ELR (cell line): Measurements from ENCODE around the gene COL26A1.
"Not testable (repeated sequence)": the region's sequence is repeated elsewhere in the genome, so short reads cannot be mapped to it uniquely, and the experiment has no call there.

Source experiments
- DNase-seq: peaks from one replicate; pipeline ENCODE4 v3.0.0-alpha.2; 2015; ENCODE audit warnings: low read depth

Gene COL26A1

DNA sequence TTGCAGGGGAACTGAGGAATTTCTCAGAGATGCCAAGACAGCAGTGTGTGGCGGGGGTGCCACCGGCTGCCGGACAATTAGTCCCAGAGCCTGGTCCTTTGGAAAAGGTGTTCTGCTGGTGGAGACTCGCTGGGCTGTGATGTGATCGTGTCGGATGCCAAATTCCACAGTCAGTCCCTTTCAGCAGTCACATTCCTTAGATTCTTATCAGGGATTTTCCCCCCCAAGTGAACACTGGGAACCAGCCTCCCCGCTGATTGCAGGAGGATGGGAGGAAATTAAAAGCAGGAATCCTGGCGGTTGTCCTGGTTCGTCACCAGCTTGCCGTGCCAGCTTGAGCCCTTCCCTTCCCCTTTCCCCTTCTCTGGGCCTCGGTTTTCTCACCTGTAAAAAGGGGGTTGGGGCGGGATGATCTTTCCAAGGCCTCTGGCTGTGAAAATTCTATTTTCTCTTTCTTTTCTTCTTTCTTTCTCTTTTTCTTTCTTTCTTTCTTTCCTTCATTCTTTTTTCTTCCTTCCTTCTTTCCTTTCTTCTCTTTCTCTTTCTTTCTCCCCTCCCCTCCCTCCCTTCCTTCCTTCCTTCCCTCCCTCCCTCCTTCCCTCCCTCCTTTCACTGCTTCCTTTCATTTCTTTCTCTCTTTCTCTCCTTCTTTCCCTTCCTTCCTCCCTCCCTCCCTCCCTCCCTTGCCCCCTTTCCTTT lies 39.6 kb downstream of the COL26A1 start:
- peak; percentile 61 for DNase-seq

DNA sequence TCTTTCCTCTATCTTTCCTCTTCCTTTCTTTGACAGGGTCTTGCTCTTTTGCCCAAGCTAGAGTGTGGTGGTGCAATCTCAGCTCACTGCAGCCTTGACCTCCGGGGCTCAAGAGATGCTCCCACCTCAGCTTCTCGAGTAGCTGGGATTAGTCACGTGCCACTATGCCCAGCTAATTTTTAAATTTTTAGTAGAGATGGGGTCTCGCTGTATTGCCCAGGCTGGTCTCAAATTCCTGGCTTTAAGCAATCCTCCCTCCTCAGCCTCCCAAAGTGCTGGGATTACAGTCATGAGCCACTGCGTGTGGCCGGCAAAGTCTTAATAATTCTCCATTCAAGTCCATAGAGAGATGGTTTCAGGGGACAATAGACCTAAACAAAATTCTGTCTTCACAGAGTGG lies 40.2 kb downstream of the COL26A1 start:
- DNase-seq = no peak

GRCh38 chr7:101405474-101406067 lies 42.9 kb downstream of the COL26A1 start:
- no peak for DNase-seq

DNA sequence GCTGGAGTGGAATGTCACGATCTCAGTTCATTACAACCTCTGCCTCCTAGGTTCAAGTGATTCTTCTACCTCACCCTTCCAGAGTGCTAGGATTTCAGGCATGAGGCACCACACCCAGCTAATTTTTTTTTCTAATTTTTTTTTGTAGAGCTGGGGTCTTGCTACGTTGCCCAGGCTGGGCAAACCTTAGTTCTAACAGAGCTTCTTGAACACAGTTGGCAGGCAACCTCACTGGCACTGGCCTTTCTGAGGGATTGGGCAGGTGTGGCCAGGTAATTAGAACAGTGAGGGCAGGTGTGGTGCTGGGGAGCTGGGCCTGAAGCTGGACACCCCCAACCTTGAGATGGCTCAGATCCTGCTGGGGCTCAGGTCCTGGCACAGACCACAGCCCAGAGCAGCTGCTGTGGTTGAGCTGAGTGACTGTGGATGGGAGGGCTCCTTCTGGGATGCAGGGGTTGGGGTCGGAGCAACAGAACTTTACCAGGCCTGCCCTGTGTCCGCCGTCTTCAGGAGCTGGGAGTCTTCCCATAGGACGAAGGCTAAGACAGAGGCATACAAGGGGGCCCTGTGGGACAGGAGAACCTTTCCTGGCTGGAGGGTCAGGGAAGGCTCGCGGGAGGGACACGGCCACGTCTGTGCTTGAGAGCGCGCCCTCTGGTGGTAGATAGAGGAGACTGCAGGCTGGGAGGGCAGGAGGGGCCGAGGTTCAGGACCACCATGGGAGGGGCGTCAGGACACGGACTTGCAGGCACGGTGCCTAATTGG lies 48.2 kb downstream of the COL26A1 start:
- DNase-seq = peak; percentile 43

- DNase-seq = no peak
Observed at GRCh38 chr7:101411508-101411874, 48.8 kb downstream of the COL26A1 start.

DNA sequence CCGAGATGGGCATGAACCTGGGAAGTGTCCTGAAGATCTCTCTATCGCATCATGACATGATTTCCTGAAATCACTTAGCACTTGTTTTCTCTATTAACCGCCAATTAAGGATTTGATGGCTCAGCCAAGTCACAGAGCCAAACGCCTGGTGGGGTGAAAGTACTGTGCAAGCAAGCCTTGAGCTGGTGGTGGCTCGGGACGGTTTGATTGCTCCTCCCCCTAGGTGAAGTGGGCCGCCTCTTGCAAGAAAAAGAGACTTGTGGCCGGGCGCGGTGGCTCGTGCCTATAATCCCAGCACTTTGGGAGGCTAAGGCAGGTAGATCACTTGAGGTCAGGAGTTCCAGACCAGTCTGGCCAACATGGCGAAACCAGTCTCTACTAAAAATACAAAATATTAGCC lies 50.3 kb downstream of the COL26A1 start:
- DNase-seq = no peak

DNA sequence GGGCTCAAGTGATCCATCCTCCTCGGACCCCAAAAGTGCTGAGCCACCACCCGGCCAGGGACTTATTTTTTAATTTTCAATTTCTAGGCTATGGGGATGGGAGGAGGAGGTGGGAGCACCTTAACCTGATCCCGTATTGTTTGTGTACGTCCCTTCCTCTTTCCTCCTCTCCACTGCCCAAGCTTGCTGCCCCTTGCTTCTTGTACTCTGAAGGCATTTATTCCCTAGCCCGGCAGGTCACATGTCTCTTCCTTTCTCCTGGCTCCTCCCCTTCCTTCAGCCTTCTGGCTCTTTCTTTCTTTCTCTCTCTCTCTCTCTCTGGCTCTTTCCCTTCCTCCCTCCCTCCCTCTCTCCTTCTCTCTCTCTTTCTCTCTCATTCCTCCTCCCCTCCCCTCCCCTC lies 56.0 kb downstream of the COL26A1 start:
- no peak for DNase-seq

DNA sequence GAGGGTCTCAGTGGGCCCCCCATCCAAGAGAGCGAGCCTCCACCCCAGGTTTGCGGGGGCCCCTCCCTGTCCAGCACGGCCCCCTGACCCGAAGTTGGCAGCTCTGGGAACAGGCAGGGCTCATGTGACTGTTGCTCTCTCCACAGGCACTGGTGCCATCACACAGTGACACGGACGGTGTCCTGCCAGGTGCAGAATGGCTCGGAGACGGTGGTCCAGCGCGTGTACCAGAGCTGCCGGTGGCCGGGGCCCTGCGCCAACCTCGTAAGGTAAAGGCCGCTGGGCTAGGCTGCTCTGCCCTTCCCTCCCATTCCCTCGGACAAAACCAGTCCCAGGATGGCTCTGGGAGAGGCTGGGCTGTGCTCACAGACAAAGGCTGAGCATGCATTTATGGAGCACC lies 57.2 kb downstream of the COL26A1 start:
- no peak for DNase-seq

- DNase-seq = no peak
Observed at GRCh38 chr7:101420436-101420835, 57.8 kb downstream of the COL26A1 start.

DNA sequence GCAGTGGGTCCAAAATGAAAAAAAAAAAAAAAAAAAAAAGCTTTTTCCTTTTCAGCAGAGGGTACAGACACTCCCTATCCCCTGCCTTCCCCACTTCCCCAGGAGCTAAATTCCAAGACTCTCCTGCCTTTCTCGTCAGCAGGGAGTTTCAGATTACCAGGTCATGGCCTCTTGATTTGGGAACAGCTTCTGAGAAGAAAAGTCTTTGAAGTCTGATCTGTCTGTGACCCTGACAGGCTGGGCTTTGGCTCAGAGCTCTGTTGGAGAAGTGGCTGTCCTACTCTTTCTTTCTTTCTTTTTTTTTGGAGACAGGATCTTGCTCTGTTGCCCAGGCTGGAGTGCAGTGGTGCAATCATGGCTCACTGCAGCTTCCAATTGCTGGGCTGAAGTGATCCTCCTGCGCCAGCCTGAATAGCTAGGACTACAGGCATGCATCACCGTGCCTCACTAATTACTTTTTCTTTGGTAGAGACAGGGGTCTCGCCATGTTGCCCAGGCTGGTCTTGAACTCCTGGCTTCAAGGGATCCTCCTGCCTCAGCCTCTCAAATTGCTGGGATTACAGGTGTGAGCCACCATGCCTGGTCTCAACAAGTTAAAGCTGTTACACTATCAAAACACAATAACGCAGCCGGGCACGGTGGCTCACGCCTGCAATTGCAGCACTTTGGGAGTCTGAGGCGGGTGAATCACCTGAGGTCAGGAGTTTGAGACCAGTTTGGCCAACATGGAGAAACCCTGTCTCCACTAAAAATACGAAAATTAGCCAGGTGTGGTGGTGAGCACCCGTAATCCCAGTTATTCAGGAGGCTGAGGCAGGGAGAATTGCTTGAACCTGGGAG lies 59.9 kb downstream of the COL26A1 start:
- DNase-seq = no peak

GRCh38 chr7:101426303-101427011 lies 63.8 kb downstream of the COL26A1 start:
- no peak for DNase-seq

GRCh38 chr7:101428093-101428866 lies 65.6 kb downstream of the COL26A1 start:
- no peak for DNase-seq

GRCh38 chr7:101432316-101432715 lies 69.6 kb downstream of the COL26A1 start:
- no peak for DNase-seq

DNA sequence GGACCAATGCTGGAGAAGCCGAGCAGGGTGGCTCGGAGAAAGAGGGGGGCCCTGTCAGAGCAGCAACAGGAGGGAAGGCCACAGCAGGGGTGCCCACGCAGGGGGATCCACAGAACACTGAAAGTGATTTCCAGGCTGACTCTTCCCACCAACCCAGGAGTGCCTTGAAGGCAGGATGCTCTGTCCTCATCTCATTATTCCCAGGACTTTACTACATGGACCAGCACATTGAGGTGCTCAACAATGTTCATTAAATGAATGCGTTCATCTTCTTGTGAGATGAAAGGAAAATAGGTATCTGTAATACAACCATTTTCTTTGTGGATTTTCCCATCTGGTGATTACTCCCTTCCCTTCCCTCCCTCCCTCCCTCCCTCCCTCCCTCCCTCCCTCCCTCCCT lies 71.0 kb downstream of the COL26A1 start:
- DNase-seq = no peak

DNA sequence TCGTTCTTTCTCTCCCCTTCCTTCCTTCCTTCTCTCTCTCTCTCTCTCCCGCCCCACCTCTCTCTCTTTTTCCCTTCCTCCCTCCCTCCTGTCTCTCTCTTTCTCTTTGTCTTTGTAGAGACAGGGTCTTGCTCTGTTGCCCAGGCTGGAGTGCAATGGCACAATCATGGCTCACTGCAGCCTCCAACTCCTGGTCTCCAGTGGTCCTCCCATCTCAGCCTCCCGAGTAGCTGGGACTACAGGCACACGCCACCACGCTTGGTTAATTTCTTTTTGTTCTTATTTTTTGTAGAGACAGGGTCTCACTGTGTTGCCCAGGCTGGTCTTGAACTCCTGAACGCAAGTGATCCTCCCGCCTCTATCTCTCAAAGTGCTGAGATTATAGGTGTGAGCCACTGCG lies 71.5 kb downstream of the COL26A1 start:
- not testable (repeated sequence) for DNase-seq

DNA sequence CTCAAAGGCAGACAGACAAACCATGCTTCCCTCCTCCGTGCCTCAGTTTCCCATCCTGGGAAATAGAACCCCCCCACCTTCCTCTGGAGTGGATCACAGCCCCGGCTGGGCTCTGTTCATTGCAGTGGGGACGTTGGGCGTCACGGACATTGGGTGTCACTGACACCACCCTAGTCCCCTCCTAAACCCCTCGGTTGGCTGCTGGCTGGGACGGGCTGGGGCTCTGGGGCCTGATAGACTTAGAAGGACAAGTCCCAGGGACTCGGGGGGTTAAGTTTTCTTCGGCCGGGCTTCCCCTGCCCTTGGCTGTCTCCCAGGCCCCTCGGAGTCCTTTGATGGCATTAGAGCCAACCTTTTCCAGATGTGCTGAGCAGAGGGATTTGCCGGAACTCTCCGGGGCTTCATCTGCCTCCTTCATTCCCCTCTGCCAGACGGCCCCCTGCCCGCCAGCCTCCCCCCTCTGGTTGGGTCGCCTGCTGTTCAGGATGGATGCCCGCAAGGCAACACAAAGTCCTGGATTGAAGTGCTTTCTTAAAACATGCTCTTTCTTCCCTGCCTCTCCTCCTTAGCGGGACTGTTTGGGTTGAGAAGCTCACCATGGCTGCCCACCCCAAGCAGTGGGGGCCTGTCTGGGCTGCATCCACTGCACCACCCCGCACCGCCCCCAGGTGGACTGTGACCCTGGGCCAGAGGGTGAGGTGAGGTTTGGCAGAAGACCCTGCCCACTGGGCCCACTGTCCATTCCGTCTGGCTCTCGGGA lies 73.0 kb downstream of the COL26A1 start:
- DNase-seq = no peak

- no peak for DNase-seq
Observed at GRCh38 chr7:101436221-101436735, 73.6 kb downstream of the COL26A1 start.

GRCh38 chr7:101436857-101437576 lies 74.3 kb downstream of the COL26A1 start:
- no peak for DNase-seq

DNA sequence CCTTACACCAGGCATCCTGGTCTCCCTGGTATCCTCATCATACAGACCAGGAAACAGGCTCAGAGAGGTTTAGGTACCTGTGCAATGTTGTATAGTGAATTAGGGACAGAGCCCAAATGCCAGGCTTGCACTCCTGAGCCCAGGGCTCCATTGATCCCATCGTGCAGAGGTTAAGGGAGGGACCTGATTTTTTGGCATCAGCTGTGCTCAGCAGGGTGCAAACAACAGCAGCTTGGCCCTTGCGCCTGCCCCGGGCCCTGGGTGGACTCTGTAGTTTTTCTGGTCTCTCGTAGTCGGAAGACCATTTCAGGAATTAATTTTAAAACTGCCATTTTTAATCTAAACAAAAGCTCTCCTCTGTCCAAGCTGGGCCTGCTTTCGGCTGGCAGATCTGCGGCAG lies 79.2 kb downstream of the COL26A1 start:
- DNase-seq = no peak
